ENCODE data around the gene RUVBL2.

DNA sequence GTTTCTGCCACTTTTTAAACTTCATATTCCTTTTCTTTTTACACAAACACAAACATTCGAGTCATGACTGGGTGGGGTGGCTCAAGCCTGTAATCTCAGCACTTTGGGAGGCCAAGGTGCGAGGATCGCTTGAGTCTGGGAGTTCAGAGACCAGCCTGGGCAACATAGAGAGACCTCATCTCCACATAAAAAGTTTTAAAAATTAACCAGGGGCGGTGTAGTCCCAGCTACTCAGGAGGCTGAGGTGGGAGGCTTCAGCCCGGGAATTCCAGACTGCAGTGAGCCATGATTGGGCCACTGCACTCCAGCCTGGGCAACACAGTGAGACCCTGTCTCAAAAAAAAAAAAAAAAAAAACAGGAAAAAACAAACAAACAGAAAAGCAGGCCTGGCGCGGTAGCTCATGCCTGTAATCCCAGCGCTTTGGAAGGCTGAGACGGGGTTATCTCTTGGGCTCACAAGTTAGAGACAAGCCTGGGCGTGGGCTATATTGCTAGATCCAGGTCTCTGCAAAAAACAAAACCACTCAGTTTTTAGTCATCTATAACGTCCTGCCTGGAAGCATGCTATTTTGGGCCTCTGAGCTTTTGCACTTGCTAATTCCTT, 39.6 kb upstream of the RUVBL2 start:
- TF ChIP-seq, protein P1, sequence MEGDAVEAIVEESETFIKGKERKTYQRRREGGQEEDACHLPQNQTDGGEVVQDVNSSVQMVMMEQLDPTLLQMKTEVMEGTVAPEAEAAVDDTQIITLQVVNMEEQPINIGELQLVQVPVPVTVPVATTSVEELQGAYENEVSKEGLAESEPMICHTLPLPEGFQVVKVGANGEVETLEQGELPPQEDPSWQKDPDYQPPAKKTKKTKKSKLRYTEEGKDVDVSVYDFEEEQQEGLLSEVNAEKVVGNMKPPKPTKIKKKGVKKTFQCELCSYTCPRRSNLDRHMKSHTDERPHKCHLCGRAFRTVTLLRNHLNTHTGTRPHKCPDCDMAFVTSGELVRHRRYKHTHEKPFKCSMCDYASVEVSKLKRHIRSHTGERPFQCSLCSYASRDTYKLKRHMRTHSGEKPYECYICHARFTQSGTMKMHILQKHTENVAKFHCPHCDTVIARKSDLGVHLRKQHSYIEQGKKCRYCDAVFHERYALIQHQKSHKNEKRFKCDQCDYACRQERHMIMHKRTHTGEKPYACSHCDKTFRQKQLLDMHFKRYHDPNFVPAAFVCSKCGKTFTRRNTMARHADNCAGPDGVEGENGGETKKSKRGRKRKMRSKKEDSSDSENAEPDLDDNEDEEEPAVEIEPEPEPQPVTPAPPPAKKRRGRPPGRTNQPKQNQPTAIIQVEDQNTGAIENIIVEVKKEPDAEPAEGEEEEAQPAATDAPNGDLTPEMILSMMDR (IDR thresholded peaks at IDR 0.05) = no peak
- TF ChIP-seq POLR2AphosphoS5 (IDR thresholded peaks at IDR 0.05) = peak; percentile 45

Data from gastroesophageal sphincter (tissue), 3 donors.